ENCODE results near the gene ZNF319. TPM values are rescaled to one million over a fixed set of nuclear protein-coding genes. Genes with fewer than 3 reads are reported as not detected.

Gene ZNF319
- total RNA-seq, 1 donor from 2014 or later = 14.9 TPM

DNA sequence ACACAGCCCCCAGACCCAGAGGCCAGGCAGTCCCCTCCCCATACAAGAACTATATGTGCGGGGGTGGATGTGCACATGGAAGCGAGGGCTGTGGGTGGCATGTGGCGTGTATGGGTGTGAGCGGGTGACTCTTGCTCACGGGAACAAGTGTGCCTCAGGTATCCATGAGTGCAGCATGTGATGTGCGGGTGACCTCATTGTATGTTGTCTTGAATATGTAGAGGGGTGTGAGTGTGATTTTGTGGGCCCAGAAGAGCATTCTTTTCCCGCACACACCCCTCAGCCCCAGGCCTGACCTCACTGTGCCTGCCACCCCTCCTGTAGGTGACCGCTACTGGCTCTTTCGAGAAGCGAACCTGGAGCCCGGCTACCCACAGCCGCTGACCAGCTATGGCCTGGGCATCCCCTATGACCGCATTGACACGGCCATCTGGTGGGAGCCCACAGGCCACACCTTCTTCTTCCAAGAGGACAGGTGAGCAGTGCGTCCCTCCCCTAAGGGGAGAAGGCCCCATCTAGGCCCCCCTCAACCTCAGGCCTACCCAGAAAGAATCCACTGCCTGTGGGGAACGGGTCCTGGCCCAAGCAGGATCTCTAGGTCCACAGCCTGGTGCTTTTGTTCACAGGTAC is 42.5 kb upstream of the ZNF319 start:
- Mint-ChIP-seq H3K27me3 (no peaks in the 10 kb centered on the region), H3K27ac (no peak overlapping the region)

DNA sequence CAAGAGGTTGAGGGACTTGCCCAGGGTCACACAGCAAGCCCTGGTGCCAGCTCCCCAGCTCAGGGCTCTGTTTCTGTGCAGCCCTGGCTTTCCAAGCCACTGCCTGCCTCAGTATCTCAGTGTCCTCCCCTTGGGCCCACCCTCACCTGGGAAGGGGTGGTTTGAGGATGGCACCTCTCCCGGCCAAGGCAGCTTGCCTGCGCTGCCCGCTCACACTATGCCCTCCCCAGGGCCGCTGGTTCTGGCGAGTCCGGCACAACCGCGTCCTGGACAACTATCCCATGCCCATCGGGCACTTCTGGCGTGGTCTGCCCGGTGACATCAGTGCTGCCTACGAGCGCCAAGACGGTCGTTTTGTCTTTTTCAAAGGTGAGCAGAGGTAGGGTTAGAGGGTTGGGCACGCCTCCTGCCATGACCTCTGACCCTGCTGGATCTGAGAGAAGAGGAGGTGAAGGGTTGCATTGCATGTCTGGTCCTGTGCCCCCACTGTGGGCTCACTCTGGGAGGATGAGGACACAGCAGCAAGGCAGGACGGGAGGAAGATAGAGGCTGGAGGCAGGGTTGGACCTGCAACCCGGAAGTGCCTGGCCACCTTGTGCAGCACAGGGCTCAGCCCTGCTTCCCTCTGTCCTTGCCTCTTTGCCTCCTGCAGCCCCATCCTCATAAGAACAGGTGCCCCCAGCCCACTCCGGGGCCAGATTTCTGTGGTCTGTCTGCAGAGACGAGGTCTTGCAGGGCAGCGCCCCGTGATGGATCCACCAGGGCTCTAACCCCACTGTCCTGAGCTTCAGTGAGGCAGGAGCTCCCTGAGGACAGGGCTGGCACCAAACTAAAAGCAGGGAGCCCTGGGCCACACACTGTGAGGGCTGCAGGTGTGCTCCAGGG is 41.8 kb upstream of the ZNF319 start:
- TF ChIP-seq, protein P1, sequence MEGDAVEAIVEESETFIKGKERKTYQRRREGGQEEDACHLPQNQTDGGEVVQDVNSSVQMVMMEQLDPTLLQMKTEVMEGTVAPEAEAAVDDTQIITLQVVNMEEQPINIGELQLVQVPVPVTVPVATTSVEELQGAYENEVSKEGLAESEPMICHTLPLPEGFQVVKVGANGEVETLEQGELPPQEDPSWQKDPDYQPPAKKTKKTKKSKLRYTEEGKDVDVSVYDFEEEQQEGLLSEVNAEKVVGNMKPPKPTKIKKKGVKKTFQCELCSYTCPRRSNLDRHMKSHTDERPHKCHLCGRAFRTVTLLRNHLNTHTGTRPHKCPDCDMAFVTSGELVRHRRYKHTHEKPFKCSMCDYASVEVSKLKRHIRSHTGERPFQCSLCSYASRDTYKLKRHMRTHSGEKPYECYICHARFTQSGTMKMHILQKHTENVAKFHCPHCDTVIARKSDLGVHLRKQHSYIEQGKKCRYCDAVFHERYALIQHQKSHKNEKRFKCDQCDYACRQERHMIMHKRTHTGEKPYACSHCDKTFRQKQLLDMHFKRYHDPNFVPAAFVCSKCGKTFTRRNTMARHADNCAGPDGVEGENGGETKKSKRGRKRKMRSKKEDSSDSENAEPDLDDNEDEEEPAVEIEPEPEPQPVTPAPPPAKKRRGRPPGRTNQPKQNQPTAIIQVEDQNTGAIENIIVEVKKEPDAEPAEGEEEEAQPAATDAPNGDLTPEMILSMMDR (IDR thresholded peaks at IDR 0.05; ENCODE audit: unreplicated experiment) = no peak
- Mint-ChIP-seq H3K27me3 (no peaks in the 10 kb centered on the region), H3K9me3 (ENCODE audit: low read depth) (no peaks in the 10 kb centered on the region), H3K27ac (no peak overlapping the region), H3K36me3 (ENCODE audit: insufficient read depth) (peaks cover 23% of the 10 kb centered on the region), H3K4me3 (ENCODE audit: low read depth) (no peak overlapping the region), H3K4me1 (ENCODE audit: low read depth) (no peaks in the 10 kb centered on the region)
- DNase-seq (ENCODE audit: low spot score, unreplicated experiment) = no peak

More for the DNA sequence above, 42.5 kb upstream of the ZNF319 start:
- no peak for DNase-seq (ENCODE audit: low spot score, unreplicated experiment)
- Mint-ChIP-seq H3K4me3 (ENCODE audit: low read depth) (no peak overlapping the region), H3K9me3 (ENCODE audit: low read depth) (no peaks in the 10 kb centered on the region), H3K36me3 (ENCODE audit: insufficient read depth) (peaks cover 23% of the 10 kb centered on the region), H3K4me1 (ENCODE audit: low read depth) (peaks cover under 1% of the 10 kb centered on the region)
- TF ChIP-seq, protein P1 (IDR thresholded peaks at IDR 0.05; ENCODE audit: unreplicated experiment) = no peak

DNA sequence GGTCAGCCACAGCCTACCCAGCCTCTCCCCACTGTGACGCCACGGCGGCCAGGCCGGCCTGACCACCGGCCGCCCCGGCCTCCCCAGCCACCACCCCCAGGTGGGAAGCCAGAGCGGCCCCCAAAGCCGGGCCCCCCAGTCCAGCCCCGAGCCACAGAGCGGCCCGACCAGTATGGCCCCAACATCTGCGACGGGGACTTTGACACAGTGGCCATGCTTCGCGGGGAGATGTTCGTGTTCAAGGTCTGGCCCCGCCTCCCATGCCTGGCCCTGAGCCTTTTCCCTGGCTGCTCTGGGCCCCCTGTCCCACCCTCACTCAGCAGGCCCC is 41.1 kb upstream of the ZNF319 start:
- Mint-ChIP-seq H3K36me3 (ENCODE audit: insufficient read depth) (peaks cover 24% of the 10 kb centered on the region), H3K27me3 (no peaks in the 10 kb centered on the region), H3K4me1 (ENCODE audit: low read depth) (peaks cover 2% of the 10 kb centered on the region), H3K9me3 (ENCODE audit: low read depth) (no peaks in the 10 kb centered on the region), H3K27ac (no peak overlapping the region), H3K4me3 (ENCODE audit: low read depth) (no peak overlapping the region)
- DNase-seq (ENCODE audit: low spot score, unreplicated experiment) = no peak
- TF ChIP-seq, protein P1 (IDR thresholded peaks at IDR 0.05; ENCODE audit: unreplicated experiment) = no peak

- no peak overlapping the region for H3K4me3 Mint-ChIP-seq (ENCODE audit: low read depth)
- TF ChIP-seq, protein P1 (IDR thresholded peaks at IDR 0.05; ENCODE audit: unreplicated experiment) = no peak
- peaks cover 24% of the 10 kb centered on the region for H3K36me3 Mint-ChIP-seq (ENCODE audit: insufficient read depth)
- H3K4me1 Mint-ChIP-seq (ENCODE audit: low read depth) = peaks cover 2% of the 10 kb centered on the region
- no peaks in the 10 kb centered on the region for H3K27me3 Mint-ChIP-seq
- DNase-seq (ENCODE audit: low spot score, unreplicated experiment) = no peak
- H3K9me3 Mint-ChIP-seq (ENCODE audit: low read depth) = no peaks in the 10 kb centered on the region
- H3K27ac Mint-ChIP-seq = no peak overlapping the region
Measured at GRCh38 chr16:58040945-58041627, 40.6 kb upstream of the ZNF319 start.

DNA sequence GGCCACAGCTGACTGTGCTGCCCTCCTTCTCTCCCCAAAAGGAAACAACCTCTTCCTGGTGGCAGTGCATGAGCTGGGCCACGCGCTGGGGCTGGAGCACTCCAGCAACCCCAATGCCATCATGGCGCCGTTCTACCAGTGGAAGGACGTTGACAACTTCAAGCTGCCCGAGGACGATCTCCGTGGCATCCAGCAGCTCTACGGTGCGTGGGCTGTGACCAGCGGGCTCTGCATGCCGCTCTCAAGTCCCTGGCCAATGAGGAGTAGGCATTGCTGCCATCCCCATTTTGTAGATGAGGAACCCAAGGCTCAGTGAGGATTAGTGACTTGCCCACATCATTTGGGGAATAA is 40.0 kb upstream of the ZNF319 start:
- no peaks in the 10 kb centered on the region for H3K9me3 Mint-ChIP-seq (ENCODE audit: low read depth)
- H3K27ac Mint-ChIP-seq = no peak overlapping the region
- DNase-seq (ENCODE audit: low spot score, unreplicated experiment) = no peak
- TF ChIP-seq, protein P1 (IDR thresholded peaks at IDR 0.05; ENCODE audit: unreplicated experiment) = no peak
- H3K36me3 Mint-ChIP-seq (ENCODE audit: insufficient read depth) = peaks cover 24% of the 10 kb centered on the region
- peaks cover 2% of the 10 kb centered on the region for H3K4me1 Mint-ChIP-seq (ENCODE audit: low read depth)
- H3K27me3 Mint-ChIP-seq = no peaks in the 10 kb centered on the region
- no peak overlapping the region for H3K4me3 Mint-ChIP-seq (ENCODE audit: low read depth)
